Measurements from ENCODE around the gene CCAR1.
"Not testable (repeated sequence)": the region's sequence is repeated elsewhere in the genome, so short reads cannot be mapped to it uniquely, and the experiment has no call there.

The CCAR1 gene

DNA sequence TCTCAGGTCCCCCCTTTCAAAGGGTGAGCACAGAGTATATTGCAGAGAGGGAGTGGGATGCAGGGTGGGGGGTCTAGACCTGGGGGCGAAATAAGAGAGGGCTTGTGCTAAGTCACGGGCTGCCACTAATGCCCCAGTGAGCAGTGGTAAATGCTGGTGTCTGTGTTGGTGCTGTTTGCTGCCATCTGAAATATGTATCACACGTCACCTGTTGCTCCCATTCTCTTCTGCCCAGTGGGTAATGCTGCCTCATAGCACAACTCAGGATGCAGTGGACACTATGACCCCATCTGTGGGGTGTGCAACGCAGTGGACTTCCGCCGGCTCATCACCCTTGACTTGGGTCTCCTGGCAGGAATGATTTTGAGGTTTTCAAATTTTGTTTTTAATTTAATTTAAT, 108.9 kb downstream of the CCAR1 start:
- DNase-seq, result no peak

DNA sequence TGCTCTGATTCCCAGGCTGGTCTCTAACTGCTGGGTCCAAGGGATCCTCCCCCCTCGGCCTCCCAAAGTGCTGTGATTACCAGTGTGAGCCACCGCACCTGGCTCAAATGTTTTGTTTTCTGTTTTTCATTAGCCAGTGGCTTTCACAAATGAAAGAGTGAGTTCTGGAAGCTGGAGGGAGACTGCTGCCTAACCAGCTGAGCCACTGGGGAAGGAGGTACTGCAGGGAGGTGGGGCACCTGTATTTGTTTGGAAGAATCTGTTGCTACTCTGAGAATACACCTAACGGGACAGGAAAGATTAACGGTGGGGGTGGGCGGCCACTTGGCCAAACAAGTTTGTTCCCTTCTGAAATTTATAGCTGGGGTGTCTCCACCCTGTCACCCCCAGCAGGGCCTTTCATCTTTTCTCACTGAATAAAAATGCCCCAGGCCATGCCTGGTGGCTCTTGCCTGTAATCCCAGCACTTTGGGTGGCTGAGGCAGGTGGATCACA, 111.0 kb downstream of the CCAR1 start:
- DNase-seq, result no peak

GRCh38 chr10:68832601-68833000, 111.6 kb downstream of the CCAR1 start:
- DNase-seq, result no peak

- no peak for DNase-seq
These were observed 116.7 kb downstream of the CCAR1 start for GRCh38 chr10:68837626-68838322.

GRCh38 chr10:68840650-68841049, 119.6 kb downstream of the CCAR1 start:
- not testable (repeated sequence) for DNase-seq
